Transverse colon (tissue), 4 donors: ENCODE results near the gene MN1. TPM values are rescaled to one million over a fixed set of nuclear protein-coding genes. Genes with fewer than 3 reads are reported as not detected.

Experiments
- DNase-seq: peaks from one replicate; pipeline ENCODE4 v3.0.0-alpha.2; 2019
- H3K27ac ChIP-seq, 4 donors: fragments of 200-600 bp; sonication (generic); 2 replicates each; pipeline ENCODE4 v1.5.1; 2016 to 2018; ENCODE audit warnings: inconsistent platforms in 4 of 4
- H3K27me3 ChIP-seq: fragments of 200-600 bp; sonication (generic); 2 replicates; pipeline ENCODE4 v1.5.1; 2017; ENCODE audit warnings: inconsistent platforms
- H3K36me3 ChIP-seq, 4 donors: fragments of 200-600 bp; sonication (generic); 2 replicates each; pipeline ENCODE4 v1.5.1; 2017 to 2019; ENCODE audit warnings: inconsistent platforms in 4 of 4
- H3K4me1 ChIP-seq, 4 donors: fragments of 200-600 bp; sonication (generic); 2 replicates each; pipeline ENCODE4 v1.5.1; 2017 to 2020; ENCODE audit warnings: inconsistent platforms in 4 of 4
- H3K4me3 ChIP-seq, 4 donors: fragments of 200-600 bp; sonication (generic); 1 replicate in 1 of 4; 2 replicates in 3 of 4; pipeline versions ENCODE4 v1.5.1 to v1.6.1; 2017 to 2019; ENCODE audit warnings: inconsistent platforms in 4 of 4
- H3K9me3 ChIP-seq, 2 donors: fragments of 200-600 bp; sonication (generic); 2 replicates each; pipeline ENCODE4 v1.5.1; 2017 to 2019; ENCODE audit warnings: inconsistent platforms in 2 of 2
- CTCF ChIP-seq, 5 experiments: fragments of 200-600 bp in 3 of 5; fragments of 450-650 bp in 2 of 5; sonication (generic) in 3 of 5; IDR thresholded peaks; 1 replicate in 2 of 5; 2 replicates in 3 of 5; pipeline ENCODE4 v1.5.1; 2016 to 2017; ENCODE audit warnings: antibody characterized with exemption in 5 of 5, inconsistent platforms in 3 of 5, mild to moderate bottlenecking in 2 of 5, moderate library complexity in 1 of 5
- EP300 ChIP-seq: sonication (generic); formaldehyde crosslinking; IDR thresholded peaks from one replicate; pipeline ENCODE4 v1.6.1; 2017; ENCODE audit warnings: antibody characterized with exemption, low read depth
- POLR2A ChIP-seq: fragments of 450-650 bp; IDR thresholded peaks from one replicate; pipeline ENCODE4 v1.6.1; 2016; ENCODE audit warnings: antibody characterized with exemption, mild to moderate bottlenecking, moderate library complexity
- POLR2AphosphoS5 ChIP-seq, 3 donors: sonication (generic); formaldehyde crosslinking; IDR thresholded peaks; one replicate each; pipeline ENCODE4 v1.6.1; 2016; ENCODE audit warnings: antibody characterized with exemption in 3 of 3
- WGBS, 2 donors: methylation state at CpG; one replicate each; pipeline ENCODE4 v1.1.5; 2018; ENCODE audit warnings: low coverage in 1 of 2; 5-methylcytosine and 5-hydroxymethylcytosine counted together
- in situ Hi-C, 4 donors: fragments of 200-750 bp; cut with MboI; loops; one replicate each; pipeline versions ENCODE4 v1.15.0 to v1.15.1; 2017; ENCODE audit warnings: low sequenced_read_pairs in 3 of 4, low pct_ligation_motif_present in 1 of 4, low pct_unique_long_range_greater_than_20kb in 1 of 4
- intact Hi-C: fragments of 100-400 bp; cut with DNase I; formaldehyde crosslinking; loops from one replicate; pipeline ENCODE4 v1.15.1; 2023; ENCODE audit warnings: low total_unique reads
- total RNA-seq, 4 donors: library from RNA; depleted of rRNA; stranded (reverse); fragments of >200 nt; gene quantifications; one replicate each; pipeline ENCODE4 v1.1.0, GENCODE V29; 2016

Gene MN1
- total RNA-seq, 4 donors from 2014 or later: 1.1 to 4.2 (median 3.0) TPM

- TF ChIP-seq CTCF (IDR thresholded peaks at IDR 0.05): no peak
- TF ChIP-seq POLR2A: no peak
- no peak for TF ChIP-seq EP300
- TF ChIP-seq POLR2AphosphoS5 (IDR thresholded peaks at IDR 0.05): no peak
- H3K4me1 ChIP-seq: peaks cover 0 to 1% (median under 1%) of the 10 kb centered on the region in 4 donors
- no peak overlapping the region for H3K27ac ChIP-seq
- no peak overlapping the region for H3K4me3 ChIP-seq
- 73% methylated on average over 4 of the region's 4 CpGs; no CpG with 5 or more reads in 1 of the 2 donors for WGBS, 2 donors
- no peaks in the 10 kb centered on the region for H3K27me3 ChIP-seq
- no peak for DNase-seq
- intact Hi-C loops: no loop called here
- no peaks in the 10 kb centered on the region for H3K36me3 ChIP-seq
- in situ Hi-C loops: loop anchor here in 3 of 4 donors (25.0 kb wide), 2 partner anchors 404 to 1054 kb away; no protein-coding TSS in a partner anchor
- H3K9me3 ChIP-seq: no peaks in the 10 kb centered on the region
Measured at GRCh38 chr22:27815826-27816530, 14.4 kb upstream of the MN1 start.

DNA sequence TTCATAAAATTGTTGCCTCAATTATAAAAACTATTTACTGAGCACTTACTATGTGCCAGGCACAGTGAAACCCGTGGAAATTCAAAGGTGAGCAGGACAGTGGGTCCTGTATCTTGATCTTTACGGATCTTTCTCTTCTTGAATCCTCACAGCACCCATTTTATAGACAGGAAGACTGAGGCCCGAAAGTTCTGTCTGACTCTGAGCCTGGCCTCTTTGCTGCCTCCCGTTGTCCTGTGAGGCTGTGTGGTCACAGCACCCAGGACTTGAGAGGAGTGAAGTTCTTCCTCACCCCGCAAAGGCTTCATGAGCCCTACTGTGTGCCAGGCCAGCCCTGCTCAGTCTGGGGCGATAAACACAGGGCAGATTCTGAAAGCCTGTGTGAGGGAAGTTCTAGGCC, 13.4 kb upstream of the MN1 start:
- in situ Hi-C loops: loop anchor here in 3 of 4 donors (25.0 kb wide), 2 partner anchors 403 to 1053 kb away; no protein-coding TSS in a partner anchor
- Histone ChIP-seq H3K27me3 (no peaks in the 10 kb centered on the region), H3K36me3 (no peaks in the 10 kb centered on the region), H3K9me3 (no peaks in the 10 kb centered on the region), H3K4me3 (no peak overlapping the region), H3K27ac (no peak overlapping the region), H3K4me1 (peaks cover 0 to 10% (median 6%) of the 10 kb centered on the region in 4 donors)
- TF ChIP-seq CTCF (IDR thresholded peaks at IDR 0.05): no peak
- no peak for TF ChIP-seq POLR2AphosphoS5 (IDR thresholded peaks at IDR 0.05)
- TF ChIP-seq EP300: no peak
- no peak for TF ChIP-seq POLR2A
- intact Hi-C loops: no loop called here
- DNase-seq: no peak
- 86% methylated on average over 6 of the region's 6 CpGs; no CpG with 5 or more reads in 1 of the 2 donors for WGBS, 2 donors

DNA sequence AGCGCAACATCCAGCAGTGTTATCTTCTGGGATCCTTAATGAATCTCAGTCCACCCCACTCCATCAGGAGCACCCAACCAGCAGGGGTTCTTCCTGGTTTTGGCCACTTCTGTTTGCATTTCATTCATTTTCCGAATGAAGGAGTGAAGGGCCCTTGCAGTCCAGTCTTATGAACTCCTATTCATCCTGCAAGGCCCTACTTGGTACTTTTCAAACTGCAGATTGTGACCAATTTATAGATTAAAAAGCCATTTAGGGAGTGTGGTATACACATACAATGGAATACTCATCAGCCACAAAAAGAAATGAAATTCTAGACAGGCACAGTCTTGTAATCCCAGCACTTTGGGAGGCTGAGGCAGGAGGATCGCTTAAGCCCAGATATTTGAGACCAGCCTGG, 10.2 kb upstream of the MN1 start:
- H3K4me3 ChIP-seq: no peak overlapping the region
- in situ Hi-C loops (loop anchor here in 3 of 4 donors (25.0 kb wide), 2 partner anchors 399 to 1049 kb away; no protein-coding TSS in a partner anchor), intact Hi-C loops (no loop called here)
- peaks cover 0 to 11% (median 7%) of the 10 kb centered on the region in 4 donors for H3K4me1 ChIP-seq
- no peak for DNase-seq
- no peaks in the 10 kb centered on the region for H3K9me3 ChIP-seq
- H3K27me3 ChIP-seq: no peaks in the 10 kb centered on the region
- no peak overlapping the region for H3K27ac ChIP-seq
- TF ChIP-seq POLR2AphosphoS5 (IDR thresholded peaks at IDR 0.05) (no peak), CTCF (IDR thresholded peaks at IDR 0.05) (no peak), EP300 (no peak), POLR2A (no peak)
- WGBS, 2 donors: 94 to 100% methylated on average over 1 to 3 of the region's 3 CpGs
- H3K36me3 ChIP-seq: no peaks in the 10 kb centered on the region

DNA sequence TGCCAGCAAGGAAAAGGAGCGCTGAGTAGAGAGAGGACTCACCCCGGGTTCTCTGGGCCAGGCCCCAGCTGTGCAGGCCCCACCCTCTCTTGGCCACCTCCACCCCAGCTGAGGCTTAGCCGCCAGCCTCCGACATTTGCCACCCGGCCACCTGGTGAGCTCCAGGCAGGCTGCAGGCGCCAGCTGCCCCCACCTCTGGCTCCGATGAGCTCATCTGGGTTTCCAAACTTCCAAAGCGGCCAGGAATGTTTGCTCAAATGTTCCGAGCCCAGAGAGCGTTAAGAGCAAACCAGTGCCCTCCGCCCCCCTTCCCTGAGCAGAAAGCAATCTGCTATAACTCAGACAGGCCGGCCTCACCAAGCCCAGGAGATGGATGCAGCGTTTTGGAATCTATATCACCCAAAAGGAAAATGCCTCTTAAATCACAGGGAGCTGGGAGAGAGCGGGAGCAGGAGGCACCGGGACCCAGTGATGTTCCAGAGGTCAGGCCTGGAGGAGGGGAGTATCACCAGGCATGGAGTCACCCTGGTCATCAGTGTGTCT, 9.1 kb upstream of the MN1 start:
- Histone ChIP-seq H3K9me3 (no peaks in the 10 kb centered on the region), H3K4me3 (no peak overlapping the region), H3K27ac (peak overlapping the region; percentile 19 to 73 (median 62)), H3K4me1 (peaks cover 0 to 11% (median 7%) of the 10 kb centered on the region in 4 donors), H3K36me3 (no peaks in the 10 kb centered on the region), H3K27me3 (no peaks in the 10 kb centered on the region)
- DNase-seq: peak; percentile 47
- in situ Hi-C loops (loop anchor here in 3 of 4 donors (25.0 kb wide), 2 partner anchors 398 to 1048 kb away; no protein-coding TSS in a partner anchor), intact Hi-C loops (no loop called here)
- TF ChIP-seq EP300: no peak
- peak; percentile 36 to 49 (median 44) for TF ChIP-seq POLR2AphosphoS5 (IDR thresholded peaks at IDR 0.05)
- TF ChIP-seq POLR2A: no peak
- TF ChIP-seq CTCF (IDR thresholded peaks at IDR 0.05): no peak
- WGBS, 2 donors: 45 to 50% methylated on average over 2 to 11 of the region's 15 CpGs
